Measurements from ENCODE around the gene GDF2.

Gene GDF2

DNA sequence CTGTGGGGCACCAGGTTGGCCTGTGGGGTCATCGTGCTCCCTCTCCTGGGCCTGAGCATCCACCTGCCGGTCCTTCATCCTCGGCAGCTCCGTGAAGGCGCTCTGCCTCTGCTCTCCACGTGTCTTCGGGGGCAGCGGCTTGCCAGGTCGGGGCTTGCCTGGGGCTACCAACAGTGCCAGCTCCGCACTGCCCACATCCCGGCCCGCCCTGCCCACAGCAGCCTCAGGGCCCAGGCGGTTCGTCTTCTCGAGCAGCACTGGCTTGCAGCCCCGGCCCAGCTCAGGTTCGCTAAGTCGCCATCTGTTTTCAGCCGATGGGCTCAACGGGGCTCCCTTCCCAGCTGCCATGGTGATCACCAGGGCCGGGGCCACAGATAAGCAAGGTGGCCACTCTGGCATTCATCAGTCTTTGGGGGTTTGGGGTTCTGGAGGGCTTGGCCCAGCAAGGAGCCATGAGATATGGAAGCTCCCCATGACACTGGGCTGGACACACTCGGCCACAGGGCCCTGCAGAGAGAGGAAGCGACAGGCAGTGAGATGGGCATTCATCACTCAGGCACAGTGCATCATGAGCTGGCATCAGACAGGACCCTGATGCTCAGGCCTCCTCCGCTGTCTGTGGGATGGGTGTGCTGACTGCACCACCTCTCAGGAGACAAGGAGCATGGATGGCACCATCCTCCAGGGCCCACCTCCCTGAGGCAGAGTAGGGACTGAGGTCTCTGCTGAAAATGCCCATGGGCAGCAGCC is 46.4 kb downstream of the GDF2 start:
- DNase-seq (ENCODE audit: low read depth), result no peak

DNA sequence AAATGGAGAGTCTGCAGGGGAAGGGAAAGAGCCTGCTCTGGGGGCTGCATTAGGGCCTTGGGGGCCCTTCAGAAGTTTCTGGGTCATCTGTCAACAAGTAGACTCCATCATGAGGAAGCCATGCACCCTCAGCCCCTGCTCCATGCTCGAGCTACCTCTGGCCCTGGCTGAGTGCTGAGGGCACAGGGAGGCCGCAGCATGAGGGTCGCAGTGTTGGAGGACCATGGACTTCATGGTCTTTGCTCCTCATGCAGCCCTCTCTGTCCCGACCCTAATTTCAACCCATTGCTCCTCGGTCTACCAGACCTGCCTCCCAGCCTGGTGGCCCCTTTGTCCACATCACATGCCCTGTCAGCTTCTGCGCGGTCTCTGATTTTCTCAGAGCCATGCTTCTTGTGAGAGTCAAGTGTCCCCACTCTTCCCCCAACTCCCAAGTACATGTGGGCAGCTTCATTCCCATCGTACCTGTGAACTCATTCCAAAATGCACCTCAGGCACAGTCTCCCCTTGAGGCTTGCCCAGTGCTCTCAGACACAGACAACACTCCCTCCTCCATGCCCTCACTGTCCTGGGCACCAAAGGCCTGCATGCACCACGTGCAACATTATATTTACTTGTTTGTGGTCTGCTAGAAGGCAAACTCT is 47.1 kb downstream of the GDF2 start:
- DNase-seq (ENCODE audit: low read depth), result no peak

DNA sequence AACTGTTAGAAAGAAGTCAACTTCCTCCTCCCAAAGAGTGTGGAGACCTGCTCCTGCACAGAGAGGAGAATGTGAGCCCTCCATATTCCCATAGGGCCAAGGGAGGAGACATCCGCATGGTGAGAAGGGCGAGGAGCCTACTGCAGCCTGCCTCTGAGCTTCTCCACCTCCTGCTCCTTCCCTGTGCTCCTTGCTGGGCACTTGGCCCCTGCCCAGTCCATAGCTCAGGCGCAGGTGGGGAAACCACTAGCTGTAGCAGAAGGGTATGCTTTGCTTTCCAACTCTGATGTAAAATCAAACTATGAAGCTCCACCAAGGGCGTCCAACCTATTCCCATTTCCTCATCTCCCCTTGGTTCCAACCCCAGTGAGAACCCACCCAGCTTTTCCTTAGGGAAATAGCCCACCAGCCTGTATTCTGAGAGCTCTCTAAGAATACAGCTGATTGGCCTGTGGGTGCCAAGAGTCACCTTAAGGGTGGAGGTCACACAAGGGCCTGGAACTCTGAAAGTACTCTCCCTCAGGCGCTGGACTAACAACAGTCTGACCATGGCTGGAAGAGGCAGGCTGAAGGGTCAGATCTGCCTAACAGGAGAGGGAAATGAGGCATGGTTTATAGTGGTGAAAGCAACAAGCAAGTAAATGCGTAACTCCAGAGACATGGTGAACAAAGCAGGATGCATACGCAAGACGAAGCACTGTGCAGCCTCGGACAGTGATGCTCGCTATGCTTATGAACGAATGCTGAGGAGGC is 47.9 kb downstream of the GDF2 start:
- no peak for DNase-seq (ENCODE audit: low read depth)

DNA sequence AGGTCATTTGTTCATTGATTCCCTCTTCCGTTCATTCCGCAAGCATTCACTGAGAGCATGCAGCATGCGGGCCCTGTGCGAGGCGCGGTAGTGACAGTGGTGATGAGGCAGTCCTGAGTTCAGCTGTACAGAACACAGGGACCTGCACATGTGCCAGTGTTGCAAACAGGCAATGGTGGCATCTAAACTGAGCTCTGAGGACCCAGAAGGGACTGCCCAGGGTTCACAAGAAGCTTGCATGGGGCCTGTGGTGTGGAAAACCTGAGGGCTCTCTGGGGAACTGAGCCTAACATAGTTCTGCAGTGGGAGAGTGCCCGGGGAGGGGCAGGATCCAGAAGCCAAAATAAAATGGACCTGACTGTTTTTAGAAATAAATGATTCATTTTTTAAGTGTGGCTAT is 48.6 kb downstream of the GDF2 start:
- no peak for DNase-seq (ENCODE audit: low read depth)

DNA sequence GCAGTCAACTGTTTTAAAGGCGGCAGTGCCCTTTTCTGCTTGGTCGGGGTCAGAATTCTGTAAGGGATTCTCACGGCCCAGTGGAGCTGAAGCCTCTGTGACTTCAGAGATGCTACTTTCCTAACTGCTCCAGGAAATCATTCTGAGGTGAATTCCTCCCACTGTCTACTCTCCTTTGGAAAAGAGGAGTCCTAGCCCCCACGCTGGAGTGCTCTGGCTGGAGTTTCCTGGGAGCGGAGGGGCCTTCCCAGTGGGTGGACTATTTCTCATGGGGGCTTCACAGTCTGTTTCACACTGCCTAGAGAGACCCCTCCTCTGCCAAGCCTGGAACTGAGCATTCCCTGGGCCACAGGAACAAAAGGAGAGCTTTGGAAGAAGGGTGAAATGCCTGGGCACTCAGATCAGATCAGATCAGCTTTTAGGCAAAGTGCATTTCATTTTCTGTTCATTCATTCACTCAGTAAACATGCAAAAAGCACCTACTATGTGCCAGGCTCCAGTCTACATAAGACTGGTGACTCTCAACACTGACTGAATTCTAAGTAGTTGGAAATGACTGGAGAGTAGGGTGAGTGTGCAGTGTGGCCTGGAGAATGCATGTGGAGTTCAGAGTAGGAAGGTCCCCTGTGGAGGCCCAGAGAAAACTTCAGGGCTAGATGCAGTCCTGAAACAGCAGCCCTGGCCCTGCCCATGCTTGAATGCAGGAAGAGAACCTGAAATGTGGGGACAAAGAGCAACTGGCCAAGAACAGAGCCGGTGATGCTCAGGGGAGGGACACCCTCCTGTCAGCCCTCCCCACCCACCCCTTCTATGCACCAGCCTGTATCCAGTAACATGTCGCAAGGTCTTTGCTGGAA is 49.6 kb downstream of the GDF2 start:
- DNase-seq (ENCODE audit: low read depth), result no peak

- DNase-seq (ENCODE audit: low read depth), result no peak
Measured at GRCh38 chr10:47372726-47373125, 50.5 kb downstream of the GDF2 start.

GRCh38 chr10:47374611-47375536 is 52.6 kb downstream of the GDF2 start:
- DNase-seq (ENCODE audit: low read depth), result no peak

- DNase-seq (ENCODE audit: low read depth), result no peak
Measured at GRCh38 chr10:47376522-47377220, 54.4 kb downstream of the GDF2 start.

All from CMK (cell line).